DMS 273 (cell line): ENCODE measurements around the gene CDC42EP5.

Experiments used
- DNase-seq: peaks from one replicate; lab custom pipeline; 2025; ENCODE audit not compliant: unreplicated experiment; lab: John Stamatoyannopoulos, UW

CDC42EP5 gene

DNA sequence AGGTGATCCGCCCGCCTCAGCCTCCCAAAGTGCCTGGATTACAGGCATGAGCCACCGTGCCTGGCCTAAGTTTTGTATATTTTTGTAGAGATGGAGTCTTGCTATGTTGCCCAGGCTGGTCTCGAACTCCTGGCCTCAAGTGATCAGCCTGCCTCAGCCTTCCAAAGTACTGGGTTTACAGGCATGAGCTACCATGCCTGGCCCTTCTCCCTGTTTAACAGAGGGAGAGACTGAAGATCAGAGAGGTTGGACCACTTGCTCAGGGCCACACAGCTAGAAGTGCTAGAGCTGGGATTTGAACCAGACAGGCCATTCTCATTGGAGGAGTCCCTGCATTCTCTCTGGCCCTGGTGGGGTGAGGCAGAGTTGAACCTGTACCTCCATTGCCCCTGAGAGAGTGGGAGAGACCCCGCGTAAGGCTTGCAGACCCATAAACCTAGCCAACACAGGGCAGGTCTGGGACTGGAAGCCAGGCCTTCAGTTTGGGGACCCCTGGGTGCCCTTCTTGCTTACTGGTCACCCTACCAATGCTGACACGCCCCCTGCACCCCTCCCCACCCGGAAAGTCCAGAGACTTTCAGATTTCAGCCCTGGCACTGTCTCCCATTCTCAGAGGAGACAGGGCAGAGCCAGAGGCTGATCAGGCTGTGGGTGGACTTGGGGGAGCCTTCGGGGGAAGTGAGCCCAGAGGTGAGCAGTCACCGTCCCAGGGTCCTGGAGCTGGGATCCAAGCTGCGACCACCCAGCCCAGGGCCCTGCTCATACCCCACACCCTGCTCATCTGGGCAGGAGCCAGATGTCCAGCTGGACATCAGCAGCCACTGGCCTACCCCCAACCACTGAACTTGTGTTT, 44.5 kb downstream of the CDC42EP5 start:
- DNase-seq = no peak

DNA sequence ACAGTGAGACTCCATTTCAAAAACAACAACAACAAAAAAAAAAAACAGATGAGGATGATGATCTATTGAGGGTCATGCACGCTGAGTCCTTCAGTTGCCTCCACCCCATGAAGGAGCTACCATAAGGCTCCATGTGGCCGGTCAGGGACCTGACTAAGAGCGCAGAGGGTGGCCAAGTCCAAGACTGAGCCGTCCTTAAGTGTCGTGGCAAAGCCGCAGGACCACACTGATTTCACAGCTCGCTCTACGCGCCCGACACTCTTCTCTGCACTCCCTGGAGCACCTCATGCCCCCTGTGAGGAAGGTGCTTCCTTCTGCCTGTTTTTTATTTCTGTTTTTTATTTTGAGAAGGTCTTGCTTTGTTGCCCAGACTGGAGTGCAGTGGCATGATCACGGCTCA, 45.5 kb downstream of the CDC42EP5 start:
- DNase-seq = no peak

DNA sequence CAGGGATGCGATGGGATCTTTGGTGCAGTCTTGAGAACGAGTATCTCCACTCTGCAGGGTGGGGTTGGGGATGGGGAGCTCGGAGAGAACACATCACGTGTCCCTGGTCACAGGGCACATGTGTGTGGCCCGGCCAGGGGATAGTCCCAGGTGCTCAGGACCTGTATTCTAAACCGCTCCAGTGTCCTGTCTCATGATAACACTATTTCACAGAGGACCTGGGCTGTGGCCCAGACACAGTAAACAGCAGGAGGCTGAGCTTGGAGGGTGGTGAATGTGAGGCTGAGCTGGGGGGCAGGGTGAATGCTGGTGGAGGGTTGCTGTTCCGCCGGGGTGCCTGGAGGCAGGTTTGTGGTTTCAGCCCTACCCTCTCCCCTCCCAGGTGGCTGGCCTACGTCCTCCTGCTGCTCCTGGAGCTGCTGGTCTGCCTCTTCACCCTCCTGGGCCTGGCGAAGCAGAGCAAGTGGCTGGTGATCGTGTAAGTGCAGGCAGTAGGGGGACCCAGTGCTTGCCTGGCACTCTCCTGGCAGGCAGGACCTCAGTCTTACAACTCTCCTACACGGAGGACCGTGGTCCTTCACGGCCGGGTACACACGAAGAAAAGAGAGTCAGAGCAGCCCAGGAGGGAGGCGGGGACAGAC, 46.7 kb downstream of the CDC42EP5 start:
- no peak for DNase-seq

DNA sequence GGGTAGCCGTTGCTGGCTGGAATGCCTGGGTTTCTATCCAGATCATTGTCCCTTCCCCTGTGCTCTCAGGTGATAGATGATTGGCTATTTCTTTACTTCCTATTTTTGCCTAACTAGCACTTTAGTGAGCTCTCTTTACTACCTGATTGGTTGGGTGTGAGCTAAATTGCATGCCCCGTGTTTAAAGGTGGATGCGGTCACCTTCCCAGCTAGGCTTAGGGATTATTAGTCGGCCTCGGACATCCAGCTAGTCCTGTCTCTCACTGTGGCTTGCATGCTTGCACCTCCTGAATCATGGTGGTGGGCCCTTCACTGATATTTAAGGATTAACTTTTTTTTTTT, 47.7 kb downstream of the CDC42EP5 start:
- no peak for DNase-seq

DNA sequence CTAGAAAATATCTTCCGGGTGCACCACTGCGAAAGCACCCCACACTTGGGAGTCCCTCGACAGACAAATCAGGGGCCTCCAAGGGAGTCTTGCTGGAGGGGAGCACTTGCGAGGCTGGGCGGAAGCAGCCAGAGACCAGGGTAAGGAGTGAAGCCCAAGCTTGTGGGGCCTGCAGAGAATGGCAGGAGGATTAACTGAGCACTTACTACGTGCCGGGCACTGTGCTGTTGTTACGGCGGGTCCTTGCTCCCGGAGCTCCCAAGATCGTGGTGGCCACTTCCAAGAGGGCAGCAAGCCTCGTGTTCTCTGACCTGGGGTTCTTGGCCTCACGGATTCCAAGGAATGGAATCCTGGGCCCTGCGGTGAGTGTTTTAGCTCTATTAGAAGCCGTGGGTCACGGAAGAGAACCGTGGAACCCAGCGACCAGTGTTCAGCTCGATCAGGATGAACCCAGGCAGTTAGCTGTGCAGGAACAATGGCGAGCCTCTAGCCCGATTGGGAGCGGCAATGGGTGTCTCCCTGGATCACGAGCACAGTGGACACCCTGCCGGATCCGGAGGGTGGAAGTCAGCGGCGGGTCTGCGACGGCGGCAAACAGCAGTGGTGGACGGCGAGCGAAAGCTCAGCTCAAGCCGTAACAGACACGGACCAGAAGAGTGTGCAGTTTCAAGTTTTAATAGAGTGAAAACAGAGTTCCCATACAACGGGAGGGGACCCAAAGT, 48.3 kb downstream of the CDC42EP5 start:
- DNase-seq = no peak

DNA sequence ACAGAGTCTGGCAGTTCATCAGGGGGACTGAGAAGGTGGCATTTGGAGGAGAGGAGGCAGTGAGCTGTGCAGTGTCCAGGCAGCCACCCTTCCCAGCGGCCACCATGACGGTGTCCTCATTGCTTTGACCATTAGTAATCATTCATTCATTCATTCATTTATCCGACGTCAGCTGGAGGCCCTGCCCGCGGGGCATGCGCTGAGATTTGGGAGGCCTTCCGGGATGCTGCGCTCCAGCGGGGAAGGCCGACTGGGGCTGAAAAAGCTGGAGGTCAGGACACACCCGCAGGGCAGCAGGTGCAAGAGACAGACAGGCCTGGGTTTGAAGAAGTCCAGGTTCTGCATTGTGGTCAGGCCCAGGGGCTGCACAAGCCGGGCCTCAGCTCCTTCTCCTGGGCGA, 48.9 kb downstream of the CDC42EP5 start:
- no peak for DNase-seq

DNA sequence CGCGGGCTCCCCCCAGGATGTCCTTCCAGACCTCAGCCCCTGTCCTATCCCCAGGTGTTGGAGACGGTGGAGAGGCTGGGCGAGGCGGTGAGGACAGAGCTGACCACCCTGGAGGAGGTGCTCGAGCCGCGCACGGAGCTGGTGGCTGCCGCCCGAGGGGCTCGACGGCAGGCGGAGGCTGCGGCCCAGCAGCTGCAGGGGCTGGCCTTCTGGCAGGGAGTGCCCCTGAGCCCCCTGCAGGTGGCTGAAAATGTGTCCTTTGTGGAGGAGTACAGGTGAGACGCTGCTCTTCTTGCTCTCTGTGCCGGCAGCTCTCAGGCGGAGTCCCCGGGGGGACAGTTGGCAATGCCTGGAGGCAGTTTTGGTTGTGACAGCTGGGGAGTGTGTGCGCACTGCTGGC, 51.0 kb downstream of the CDC42EP5 start:
- peak; percentile 41 for DNase-seq

DNA sequence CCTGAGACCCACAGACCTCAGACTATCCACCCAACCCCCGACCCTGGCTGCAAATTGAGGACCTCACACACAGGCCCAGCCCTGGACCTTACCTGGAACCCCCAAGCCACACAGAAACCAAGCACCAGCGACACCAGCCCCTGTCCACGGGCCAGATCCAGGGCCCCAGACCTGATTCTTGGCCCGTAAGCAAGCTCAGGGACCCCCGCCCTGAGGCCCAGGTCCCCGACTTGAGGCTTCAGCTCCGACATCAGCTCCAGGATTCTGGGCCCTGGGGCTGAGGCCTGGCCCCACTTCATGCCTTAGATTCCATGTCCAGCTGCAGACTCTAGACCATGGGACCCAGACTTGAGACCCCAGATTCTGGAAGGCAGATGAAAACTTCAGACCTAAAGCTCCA, 51.6 kb downstream of the CDC42EP5 start:
- no peak for DNase-seq

DNA sequence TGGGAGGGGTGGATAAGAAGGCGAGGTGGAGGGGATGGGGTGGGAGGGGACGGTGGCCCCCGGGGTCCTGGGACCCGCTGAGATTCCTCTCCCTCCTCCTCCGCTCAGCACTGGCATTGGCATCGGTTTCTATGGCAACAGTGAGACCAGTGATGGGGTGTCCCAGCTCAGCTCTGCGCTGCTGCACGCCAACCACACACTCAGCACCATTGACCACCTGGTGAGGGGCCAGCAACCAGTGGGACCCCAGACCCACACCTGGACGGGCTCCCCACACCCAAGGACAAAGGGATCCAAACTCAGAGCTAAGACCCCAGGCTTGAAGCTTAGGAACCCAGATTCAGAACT, 52.0 kb downstream of the CDC42EP5 start:
- peak; percentile 67 for DNase-seq

DNA sequence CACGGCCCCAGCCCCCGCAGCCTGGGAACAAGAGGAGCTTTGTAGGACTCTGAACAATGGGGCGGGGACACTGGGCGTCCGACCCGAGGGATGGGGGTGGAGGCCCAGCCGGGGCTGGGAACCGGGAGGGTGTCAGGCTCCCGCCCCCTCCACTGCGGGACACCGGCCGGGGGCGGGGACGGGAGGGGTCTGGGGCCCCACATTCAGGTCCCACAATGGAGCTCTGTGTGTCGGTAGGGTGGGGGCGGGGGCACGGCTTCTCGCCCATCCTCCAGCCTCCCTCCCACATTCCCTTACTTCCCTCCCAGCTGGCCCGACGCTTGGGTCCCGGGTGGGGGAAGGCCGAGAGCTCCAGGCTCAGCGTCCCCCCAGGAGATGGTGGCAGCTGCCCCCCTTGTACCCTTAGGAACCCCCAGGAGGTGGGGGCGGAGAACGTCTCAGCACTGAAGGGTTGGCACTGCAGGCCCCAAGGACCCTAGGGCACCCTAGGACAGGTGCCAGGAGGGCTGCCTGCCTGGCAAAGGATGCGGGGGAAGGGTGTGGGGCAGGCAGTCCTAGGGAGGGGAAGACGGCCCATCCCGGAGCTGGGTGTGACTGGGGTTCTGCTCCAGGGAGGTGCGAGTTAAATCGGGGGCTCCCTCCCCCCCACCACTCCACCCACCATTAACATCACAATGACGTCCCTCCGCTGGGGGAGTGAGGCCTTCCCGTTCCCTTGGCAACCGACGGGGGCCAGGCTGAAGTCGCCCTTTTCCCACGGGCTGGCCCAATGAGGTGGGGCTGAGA, 52.5 kb downstream of the CDC42EP5 start:
- DNase-seq = peak; percentile 67

DNA sequence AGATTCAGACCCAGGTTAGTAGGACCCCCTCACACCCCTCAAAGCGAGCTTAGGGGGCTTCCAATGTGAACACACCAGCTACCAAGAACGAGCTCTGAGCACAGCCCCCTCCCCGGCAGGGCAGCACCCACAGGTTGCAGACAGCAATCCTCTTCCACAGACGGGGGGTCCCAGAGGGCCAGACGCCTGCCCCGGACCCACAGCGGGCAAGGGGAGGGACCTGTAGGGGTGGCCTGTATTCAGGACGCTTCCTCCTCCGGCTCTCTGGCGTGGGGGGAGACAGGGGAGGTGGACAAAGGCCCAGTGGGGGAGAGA, 53.1 kb downstream of the CDC42EP5 start:
- DNase-seq = no peak

DNA sequence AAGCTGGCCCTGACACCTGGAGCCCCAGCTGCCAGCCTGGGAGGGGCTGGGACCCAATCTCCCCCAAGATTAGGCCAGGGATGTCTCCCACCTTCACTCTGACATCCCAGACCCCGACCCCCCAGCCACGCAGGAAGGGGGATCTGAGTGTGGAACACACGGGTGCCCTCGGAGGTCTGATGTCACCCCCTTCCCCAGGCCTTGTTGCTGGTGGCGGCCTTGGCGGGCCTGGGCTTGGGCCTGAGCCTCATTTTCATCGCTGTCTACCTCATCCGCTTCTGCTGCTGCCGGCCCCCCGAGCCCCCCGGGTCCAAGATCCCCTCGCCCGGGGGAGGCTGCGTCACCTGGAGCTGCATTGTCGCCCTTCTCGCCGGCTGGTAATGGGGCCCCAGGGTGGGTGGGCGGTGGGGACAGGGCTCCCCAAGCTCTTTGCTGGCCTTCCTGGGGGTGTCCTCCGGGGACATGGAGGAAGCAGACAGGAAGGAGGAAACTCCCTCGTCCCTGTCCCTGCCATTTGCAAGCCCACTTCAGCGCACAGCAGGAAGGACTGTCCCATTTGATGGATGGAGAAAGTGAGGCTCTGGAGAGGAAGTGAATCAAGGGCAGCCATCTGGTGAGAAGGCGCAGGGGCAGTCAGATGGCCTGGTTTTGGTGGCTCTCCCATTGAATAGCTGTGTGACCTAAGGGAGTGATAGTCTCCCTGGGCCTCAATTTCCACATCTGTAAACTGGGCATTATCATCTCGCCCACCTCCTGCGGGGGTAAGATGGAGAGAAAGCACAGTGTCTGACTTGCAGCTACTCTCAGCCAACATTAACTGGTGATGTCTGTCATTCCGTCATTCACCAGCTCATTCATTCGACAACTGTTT, 53.9 kb downstream of the CDC42EP5 start:
- no peak for DNase-seq

DNA sequence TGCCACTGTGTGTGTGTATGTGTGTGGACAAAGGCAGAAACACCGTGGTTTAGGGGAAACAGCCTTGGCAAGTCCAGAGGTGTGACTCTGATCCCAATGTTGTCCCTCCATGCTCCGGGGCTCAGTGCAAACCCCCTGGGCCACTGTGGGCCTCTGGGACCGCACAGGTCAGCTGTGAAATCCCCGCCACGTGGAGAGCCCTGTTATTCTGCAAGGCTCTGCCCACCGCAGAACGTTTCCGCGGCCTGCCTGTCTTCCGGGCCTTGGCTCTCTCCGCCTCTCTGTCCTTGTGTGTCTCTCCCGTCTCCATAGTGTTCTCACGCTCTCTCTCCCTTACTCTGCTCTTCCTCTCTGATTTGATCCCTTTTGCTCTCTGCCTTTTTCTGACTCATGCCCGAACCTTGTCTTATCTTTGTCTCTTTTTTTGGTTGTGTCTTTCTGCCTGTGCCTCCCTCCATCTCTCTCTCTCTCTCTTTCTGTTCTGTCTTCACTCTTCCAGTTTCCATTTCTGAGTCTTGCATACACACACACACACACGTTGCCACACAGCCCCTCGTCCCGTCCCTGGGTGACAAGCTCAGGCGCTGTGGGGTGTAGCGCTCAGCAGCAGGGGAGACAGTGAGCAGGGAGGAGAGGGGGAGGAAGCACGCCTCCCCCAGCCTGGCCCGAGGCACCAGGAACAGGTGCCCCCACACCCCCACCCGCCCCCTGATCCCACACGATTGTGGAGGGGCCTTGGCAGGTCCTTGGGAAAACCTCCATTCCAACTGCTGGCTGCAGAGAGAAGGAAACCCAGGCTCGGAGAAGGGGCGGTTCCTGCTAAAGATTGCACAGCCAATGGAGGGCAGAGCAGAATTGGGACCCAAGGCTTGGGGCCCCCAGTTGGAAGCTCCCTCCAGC, 54.8 kb downstream of the CDC42EP5 start:
- peak; percentile 27 for DNase-seq

DNA sequence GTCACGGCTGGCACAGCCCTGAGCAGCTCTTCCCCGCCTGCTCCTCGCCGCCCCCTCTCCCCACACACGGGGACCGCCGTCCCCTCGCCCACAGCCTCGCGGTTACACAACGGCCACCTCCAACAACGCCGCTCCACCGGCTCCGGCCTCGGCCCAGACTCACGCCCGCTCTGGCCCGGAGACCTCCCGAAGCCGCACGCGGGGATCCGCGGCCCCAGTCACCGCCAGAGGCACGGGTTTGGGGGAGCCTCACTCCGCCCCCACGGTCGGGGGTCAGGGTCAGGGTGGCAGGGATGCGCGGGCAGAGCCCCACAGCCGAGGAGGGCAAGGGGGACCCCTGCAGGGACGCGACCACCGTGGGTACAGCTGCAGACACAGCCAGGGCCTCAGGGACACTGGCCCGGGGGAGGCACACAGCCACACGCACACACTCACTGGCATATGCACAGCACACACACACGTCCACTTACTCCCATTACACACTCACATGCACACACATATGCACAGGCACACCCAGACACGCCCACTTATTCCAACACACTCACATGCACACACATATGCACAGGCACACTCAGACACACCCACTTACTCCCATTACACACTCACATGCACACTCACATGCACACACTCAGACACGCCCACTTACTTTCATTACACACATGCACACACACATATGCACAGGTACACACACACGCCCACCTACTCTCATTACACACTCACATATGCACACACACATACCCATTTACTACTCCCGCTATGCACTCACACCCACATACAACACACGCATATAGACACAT, 56.2 kb downstream of the CDC42EP5 start:
- DNase-seq = no peak

DNA sequence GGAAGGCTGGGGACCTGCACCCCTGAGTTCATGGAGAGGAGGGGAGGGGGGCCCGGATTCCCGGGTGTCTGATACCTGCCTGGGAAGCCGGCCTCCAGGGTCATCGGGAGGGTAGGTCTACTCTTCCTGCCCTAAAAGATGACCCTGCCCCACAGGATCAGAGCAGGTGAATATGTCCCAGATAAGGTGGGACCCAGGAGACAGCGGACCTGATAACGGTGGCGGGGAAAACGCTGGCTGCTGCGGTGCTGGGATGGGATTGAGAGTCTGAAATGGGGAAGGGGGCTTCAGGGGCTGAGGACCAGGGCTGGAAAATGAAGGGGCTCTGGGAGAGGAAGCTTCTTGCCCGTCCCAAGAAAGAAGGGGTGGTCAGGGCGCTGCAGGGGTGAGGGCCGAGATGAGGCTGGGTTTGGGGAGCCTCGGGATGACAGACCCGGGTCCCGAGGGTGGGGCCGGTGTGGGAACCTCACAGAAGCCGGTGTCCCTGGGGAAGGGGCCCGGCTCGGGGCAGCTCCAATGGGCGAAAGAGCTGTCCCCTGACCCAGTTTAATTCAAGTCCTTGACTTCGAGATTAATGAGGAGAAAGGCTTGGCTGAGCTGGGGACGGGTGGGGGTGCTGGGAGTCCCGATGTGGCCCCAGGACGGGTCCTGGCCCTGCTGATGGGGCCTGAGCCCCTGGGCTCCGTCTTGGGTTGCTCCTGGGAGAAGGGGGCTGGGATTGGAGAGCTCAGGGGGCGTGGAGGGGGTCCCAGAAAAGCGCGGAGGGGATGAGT, 57.0 kb downstream of the CDC42EP5 start:
- no peak for DNase-seq

DNA sequence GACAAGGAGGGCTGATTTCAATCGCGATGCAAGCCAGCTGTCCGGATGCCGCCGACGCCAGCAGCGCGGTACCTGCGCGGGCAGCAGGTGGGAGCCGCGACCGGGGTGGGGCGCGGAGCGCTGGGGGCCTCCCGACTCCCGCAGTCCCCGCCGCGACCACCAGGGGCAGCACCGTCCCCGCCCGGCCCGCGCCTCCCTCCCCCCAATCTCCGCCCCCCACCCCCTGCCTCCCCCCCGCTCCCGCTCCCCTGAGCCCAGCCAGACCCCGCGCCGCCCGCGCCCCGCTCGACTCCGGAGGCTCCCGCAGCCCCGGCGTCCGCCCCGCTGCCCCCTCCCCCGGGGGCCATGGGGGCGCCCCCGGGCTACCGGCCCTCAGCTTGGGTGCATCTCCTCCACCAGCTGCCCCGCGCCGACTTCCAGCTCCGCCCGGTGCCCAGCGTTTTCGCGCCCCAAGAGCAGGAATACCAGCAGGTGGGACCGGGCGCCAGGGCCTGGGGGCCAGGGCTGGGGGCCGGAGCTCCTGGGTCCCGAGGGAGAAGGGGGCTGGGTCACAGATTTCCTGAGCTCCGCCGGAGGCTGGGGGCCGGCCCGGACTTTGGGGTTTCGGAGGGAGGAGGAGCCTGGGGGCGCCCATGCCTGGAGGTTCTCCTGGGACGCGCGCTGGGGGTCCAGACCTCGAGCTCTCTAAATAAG, 57.7 kb downstream of the CDC42EP5 start, which contains the start of gene TTYH1:
Gene TTYH1 (plus strand): TSS at position 257 of the 693 bp plus-strand sequence. CDS start 89 bp downstream, at position 346.
- DNase-seq = no peak
